GM12878 (cell line): ENCODE results near the gene AKNA. TPM values are rescaled to one million over a fixed set of nuclear protein-coding genes. Genes with fewer than 3 reads are reported as not detected.

Experiments used
- ATAC-seq: fragments of 200-7000 bp; cut with Tn5 transposase; 3 replicates; pipeline ENCODE4 v1.9.1; 2020; ENCODE audit warnings: mild to moderate bottlenecking, moderate library complexity
- BruUV-seq: library from RNA; stranded (reverse); fragments of 400-500 nt; replicated peaks from 2 replicates; lab custom pipeline; 2021; lab: Mats Ljungman, UMichigan
- CTCF ChIA-PET: fragments of 300-600 bp; sonication (Branson Sonifier 250); formaldehyde crosslinking; extraction: SDS; loops from one replicate; lab custom pipeline; 2021; ENCODE audit warnings: inconsistent platforms; lab: Yijun Ruan, JAX
- POLR2A ChIA-PET: fragments of 350-600 bp; formaldehyde crosslinking; extraction: SDS; loops from one replicate; lab custom pipeline; 2021; ENCODE audit warnings: inconsistent platforms; lab: Charles Lee
- RAD21 ChIA-PET: fragments of 300-600 bp; sonication (Branson Sonifier 250); formaldehyde crosslinking; loops from one replicate; lab custom pipeline; 2023; ENCODE audit warnings: antibody characterized with exemption; ENCODE audit not compliant: unreplicated experiment; lab: Charles Lee
- SMC1A ChIA-PET: fragments of 300-600 bp; sonication (Branson Sonifier 250); formaldehyde crosslinking; loops from one replicate; lab custom pipeline; 2023; ENCODE audit not compliant: unreplicated experiment, uncharacterized antibody; lab: Charles Lee
- DNase-seq: peaks from one replicate; pipeline ENCODE4 v3.0.0-alpha.2; 2011; ENCODE audit warnings: low read depth, low spot score
- FAIRE-seq: peaks from 3 replicates; lab custom pipeline; 2011; peaks lifted over from hg19 to GRCh38; lab: Jason Lieb, UNC
- H2AFZ ChIP-seq: 2 replicates; pipeline ENCODE4 v1.6.0; 2011; ENCODE audit warnings: low read depth, low read length, control low read depth; ENCODE audit not compliant: control insufficient read depth
- H3K27ac ChIP-seq: 2 replicates; pipeline ENCODE4 v1.5.1; 2011; ENCODE audit warnings: control low read depth; ENCODE audit not compliant: control insufficient read depth, insufficient read depth
- H3K27me3 ChIP-seq, 2 experiments: replicated peaks in 1 of 2; 2 replicates each; pipeline versions ENCODE4 v1.6.0 to v1.6.1; 2011; ENCODE audit warnings: low read length in 1 of 2; ENCODE audit not compliant: control insufficient read depth in 2 of 2, insufficient read depth in 2 of 2
- H3K36me3 ChIP-seq, 2 experiments: 2 replicates each; pipeline ENCODE4 v1.5.1; 2011; ENCODE audit warnings: low read length in 1 of 2; ENCODE audit not compliant: control insufficient read depth in 2 of 2, insufficient read depth in 2 of 2
- H3K4me1 ChIP-seq: 2 replicates; pipeline ENCODE4 v1.6.1; 2011; ENCODE audit warnings: mild to moderate bottlenecking, low read length, moderate library complexity, mixed read lengths; ENCODE audit not compliant: control insufficient read depth, insufficient read depth
- H3K4me2 ChIP-seq: 2 replicates; pipeline ENCODE4 v1.6.0; 2011; ENCODE audit warnings: control low read depth; ENCODE audit not compliant: control insufficient read depth, insufficient read depth
- H3K4me3 ChIP-seq: fragments of 200-600 bp; sonication (generic); 2 replicates; pipeline ENCODE4 v1.5.1; 2016
- H3K79me2 ChIP-seq: 2 replicates; pipeline ENCODE4 v1.6.0; 2011; ENCODE audit warnings: low read length; ENCODE audit not compliant: control insufficient read depth, insufficient read depth
- H3K9ac ChIP-seq: 2 replicates; pipeline ENCODE4 v1.8.0; 2011; ENCODE audit warnings: low read length, control low read depth, mixed read lengths; ENCODE audit not compliant: control insufficient read depth, insufficient read depth
- H3K9me3 ChIP-seq: replicated peaks from 3 replicates; pipeline ENCODE4 v1.5.1; 2011; ENCODE audit warnings: mild to moderate bottlenecking, low read length; ENCODE audit not compliant: control insufficient read depth, insufficient read depth
- H4K20me1 ChIP-seq: 2 replicates; pipeline ENCODE4 v1.6.0; 2011; ENCODE audit not compliant: control insufficient read depth, insufficient read depth
- IKZF1 ChIP-seq: fragments of 450-650 bp; conservative IDR thresholded peaks from 2 replicates; pipeline ENCODE4 v1.6.1; 2017; ENCODE audit warnings: antibody characterized with exemption, mild to moderate bottlenecking
- MAX ChIP-seq: IDR thresholded peaks from 2 replicates; pipeline ENCODE4 v1.6.1; 2012; ENCODE audit warnings: low read depth, low read length, improper control_type of control experiment
- NFXL1 ChIP-seq: fragments of 450-650 bp; IDR thresholded peaks from 2 replicates; pipeline ENCODE4 v1.6.1; 2017; ENCODE audit warnings: antibody characterized with exemption, mild to moderate bottlenecking, borderline replicate concordance
- PAX5 ChIP-seq: IDR thresholded peaks from 2 replicates; pipeline ENCODE4 v1.6.1; 2011; ENCODE audit warnings: low read depth, low read length, borderline replicate concordance
- POLR2AphosphoS2 ChIP-seq: IDR thresholded peaks from 2 replicates; pipeline ENCODE4 v1.6.1; 2011; ENCODE audit warnings: low read depth, mild to moderate bottlenecking, low read length, improper control_type of control experiment, moderate library complexity
- PRDM15 ChIP-seq: fragments of 450-650 bp; formaldehyde crosslinking; IDR thresholded peaks from 2 replicates; pipeline ENCODE4 v1.4.0; 2020; ENCODE audit warnings: mild to moderate bottlenecking, moderate library complexity
- RAD21 ChIP-seq: IDR thresholded peaks from 2 replicates; pipeline ENCODE4 v1.6.1; 2011; ENCODE audit warnings: mild to moderate bottlenecking, low read depth, low read length, moderate library complexity; ENCODE audit not compliant: insufficient read depth
- RFX5 ChIP-seq: IDR thresholded peaks from 2 replicates; pipeline ENCODE4 v1.6.1; 2011; ENCODE audit warnings: low read depth, low read length, improper control_type of control experiment
- SMARCA5 ChIP-seq: fragments of 450-650 bp; IDR thresholded peaks from 2 replicates; pipeline ENCODE4 v1.6.1; 2017; ENCODE audit warnings: mild to moderate bottlenecking
- ZNF384 ChIP-seq: IDR thresholded peaks from 2 replicates; pipeline ENCODE4 v1.6.1; 2012; ENCODE audit warnings: low read depth, mild to moderate bottlenecking, low read length, improper control_type of control experiment, borderline replicate concordance
- ZSCAN29 ChIP-seq: fragments of 450-650 bp; IDR thresholded peaks from 2 replicates; pipeline ENCODE4 v1.6.1; 2017; ENCODE audit warnings: mild to moderate bottlenecking, moderate library complexity
- WGBS: methylation state at CpG from one replicate; pipeline ENCODE4 v1.1.6; 2016; ENCODE audit warnings: low lambda C conversion rate; ENCODE audit not compliant: insufficient replicate concordance, insufficient coverage; ENCODE audit errors: missing lambda C conversion rate; 5-methylcytosine and 5-hydroxymethylcytosine counted together
- in situ Hi-C: fragments of 300-500 bp; cut with MboI; formaldehyde crosslinking; loops from 9 replicates; pipeline ENCODE4 v1.14.3; 2018; ENCODE audit warnings: mixed read lengths
- intact Hi-C: fragments of 100-400 bp; cut with micrococcal nuclease; formaldehyde crosslinking; loops from one replicate; pipeline ENCODE4 v1.14.2; 2022; ENCODE audit not compliant: unreplicated experiment
- polyA plus RNA-seq, 11 experiments: library from polyadenylated mRNA; depleted of rRNA in 4 of 11; unstranded in 6 of 11; stranded (reverse) in 5 of 11; fragments of >200 nt; fragmentation: Nextera tagmentation in 4 of 11; fragmentation: Illumina TruSeq in 1 of 11; extraction: Ambion mirVana in 4 of 11; extraction: Trizol in 1 of 11; gene quantifications; 1 replicate in 1 of 11; 2 replicates in 10 of 11; pipeline versions ENCODE4 v1.2.1 to v1.2.3, GENCODE V29; 2011 to 2016; ENCODE audit warnings: inconsistent platforms in 2 of 11, missing spikeins in 2 of 11, low read depth in 1 of 11
- total RNA-seq, 4 experiments: library from RNA; depleted of rRNA in 3 of 4; stranded (reverse); fragments of >200 nt in 3 of 4; fragmentation: Illumina TruSeq in 1 of 4; extraction: Trizol in 1 of 4; gene quantifications; 2 replicates each; pipeline versions ENCODE4 v1.2.1 to v1.2.3, GENCODE V29; 2013 to 2021

AKNA gene
- total and polyA plus RNA-seq, 10 of the 15 experiments (the other 5 are each of a cell fraction or from before 2014, with no cell fraction given), result 1.6 to 132 (median 35.3) TPM

GRCh38 chr9:114396558-114397218, 8.9 kb upstream of the AKNA start (continued):
- TF ChIP-seq PAX5 (no peak), IKZF1 (no peak), ZSCAN29 (no peak), MAX (no peak)

- Histone ChIP-seq H3K79me2 (peaks cover 58% of the 10 kb centered on the region), H3K36me3 (peaks cover 0 to 5% of the 10 kb centered on the region in 2 experiments; a peak in 2 of 4 replicates), H4K20me1 (no peaks in the 10 kb centered on the region), H3K9me3 (no peaks in the 10 kb centered on the region), H3K4me2 (peak overlapping the region; percentile 75), H3K4me1 (peaks cover 42% of the 10 kb centered on the region), H3K27ac (0 out of 2 replicates have a peak overlapping the region, but pooled peaks have one; percentile 25), H3K4me3 (peak overlapping the region; percentile 95; the same call in 1 of the 2 replicates), H2AFZ (no peak overlapping the region), H3K27me3 (no peaks in the 10 kb centered on the region), H3K9ac (peak overlapping the region; percentile 12; the same call in 1 of the 2 replicates)
- SMC1A ChIA-PET, result interaction anchor here (0.6 to 6.4 kb wide), 15 partner anchors 7 to 310 kb away, joined by 3 to 87 read pairs (median 7); partner anchors contain the start of gene AKNA
- CTCF ChIA-PET, result interaction anchor here (0.6 to 5.5 kb wide), 14 partner anchors 10 to 1056 kb away, joined by 3 to 49 read pairs (median 5); partner anchors contain the start of gene AKNA
- RAD21 ChIA-PET, result interaction anchor here (0.6 to 8.9 kb wide), 19 partner anchors 10 to 271 kb away, joined by 3 to 136 read pairs (median 3); partner anchors contain the start of genes AKNA and TMEM268
- ATAC-seq, result no peak
- in situ Hi-C loops, result no loop called here
- no peak for FAIRE-seq
- BruUV-seq, result no TSS peak
- 98% methylated on average over 5 of the region's 5 CpGs for WGBS
- POLR2A ChIA-PET, result interaction anchor here (0.6 to 4.0 kb wide), 19 partner anchors 10 to 1173 kb away, joined by 3 to 127 read pairs (median 4); partner anchors contain the start of genes AKNA and ATP6V1G1
- TF ChIP-seq RAD21, result no peak
- TF ChIP-seq PAX5, result no peak
- peak; percentile 93 for TF ChIP-seq SMARCA5
- TF ChIP-seq ZNF384, result peak; percentile 43; the same call in 1 of the 2 replicates
- no peak for TF ChIP-seq PRDM15 (CRISPR knock-in tag)
- TF ChIP-seq RFX5, result no peak
- TF ChIP-seq NFXL1, result peak; percentile 43; the same call in 1 of the 2 replicates
- TF ChIP-seq POLR2AphosphoS2, result no peak
- intact Hi-C loops, result loop anchor here (2.0 kb wide), 1 partner anchor 57 kb away; no protein-coding TSS in a partner anchor
- no peak for DNase-seq
These were observed 8.0 kb upstream of the AKNA start for GRCh38 chr9:114395768-114396167.
